GM19467 (cell line): ENCODE data around the gene A4GALT.

ENCODE experiments used
- ATAC-seq: cut with Tn5 transposase; IDR thresholded peaks from one replicate; pipeline ENCODE4 v1.9.1; 2021; ENCODE audit warnings: mild to moderate bottlenecking, moderate library complexity; ENCODE audit not compliant: unreplicated experiment

Gene A4GALT

DNA sequence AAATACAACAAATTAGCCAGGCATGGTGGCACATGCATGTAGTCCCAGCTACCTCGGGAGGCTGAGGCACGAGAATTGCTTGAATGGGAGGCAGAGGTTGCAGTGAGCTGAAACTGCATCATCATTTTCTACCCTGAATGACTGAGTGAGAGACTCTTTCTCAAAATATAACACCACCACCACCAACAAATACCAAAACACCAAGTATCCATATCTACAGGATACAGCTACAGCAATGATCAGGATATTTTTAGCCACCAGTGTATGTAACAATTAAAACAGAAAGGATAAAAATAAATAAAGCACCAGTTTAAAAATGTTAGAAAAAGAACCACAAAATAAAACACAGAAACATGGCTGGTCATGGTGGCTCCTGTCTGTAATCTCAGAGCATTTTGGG is 13.2 kb downstream of the A4GALT start:
- ATAC-seq: no peak

GRCh38 chr22:42704896-42705295 is 15.8 kb downstream of the A4GALT start:
- no peak for ATAC-seq

DNA sequence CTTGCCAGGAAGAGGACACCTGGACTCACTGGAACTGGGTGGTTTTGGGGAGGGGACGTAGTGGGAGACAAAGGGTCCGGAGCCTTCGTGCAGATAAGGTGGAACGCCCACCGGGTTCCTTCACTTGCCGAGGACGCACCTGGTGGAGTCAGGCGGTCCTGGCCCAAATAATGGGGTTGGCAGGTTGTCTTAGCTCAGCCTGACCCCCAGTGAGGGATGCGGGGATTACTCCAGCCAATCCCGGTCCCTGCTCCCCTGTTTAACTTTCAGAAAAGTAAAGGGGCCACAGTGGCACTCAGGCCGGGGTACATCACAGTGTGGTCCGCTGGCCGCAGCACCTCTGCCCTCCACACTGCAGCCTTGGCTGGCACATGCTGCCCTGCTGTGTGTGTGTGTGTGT is 18.0 kb downstream of the A4GALT start:
- no peak for ATAC-seq

DNA sequence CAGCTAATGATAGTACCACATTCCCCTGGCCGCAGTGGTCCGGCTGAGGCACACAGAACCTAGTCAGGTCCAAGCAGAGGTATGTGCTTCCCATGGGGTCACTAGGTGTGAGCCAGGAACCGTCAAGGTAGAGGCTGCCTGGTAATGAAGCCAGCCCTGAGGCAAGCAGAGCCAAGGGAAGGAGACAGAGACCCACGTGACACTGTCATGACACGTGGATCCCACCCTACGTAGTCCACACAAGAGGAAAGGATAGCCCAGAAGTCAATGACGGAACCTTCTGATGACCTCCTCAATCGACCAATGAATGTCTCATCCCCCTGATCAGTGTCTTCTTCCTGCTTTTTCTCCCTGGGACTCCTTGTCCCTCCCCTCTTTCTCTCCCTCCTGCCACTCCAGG is 19.0 kb downstream of the A4GALT start:
- no peak for ATAC-seq

DNA sequence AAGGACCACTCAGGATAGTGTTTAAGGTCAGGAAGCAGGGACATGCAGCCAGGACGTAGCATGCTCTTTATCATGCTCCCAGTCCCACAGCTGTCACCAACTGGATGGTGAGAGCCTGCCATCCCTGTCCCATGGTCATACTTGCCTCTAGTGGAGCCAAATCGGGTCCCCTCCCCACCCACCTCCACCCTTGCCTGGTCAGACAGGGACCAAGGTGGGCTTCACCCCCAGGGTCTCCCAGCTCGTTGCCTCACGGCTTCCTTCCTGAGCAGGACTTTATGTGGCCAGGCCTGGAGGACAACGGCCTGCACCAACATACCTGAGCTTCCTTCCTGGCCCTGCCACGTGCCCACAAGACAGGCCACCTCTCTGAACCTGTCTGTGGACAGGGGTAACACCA is 19.8 kb downstream of the A4GALT start:
- no peak for ATAC-seq

DNA sequence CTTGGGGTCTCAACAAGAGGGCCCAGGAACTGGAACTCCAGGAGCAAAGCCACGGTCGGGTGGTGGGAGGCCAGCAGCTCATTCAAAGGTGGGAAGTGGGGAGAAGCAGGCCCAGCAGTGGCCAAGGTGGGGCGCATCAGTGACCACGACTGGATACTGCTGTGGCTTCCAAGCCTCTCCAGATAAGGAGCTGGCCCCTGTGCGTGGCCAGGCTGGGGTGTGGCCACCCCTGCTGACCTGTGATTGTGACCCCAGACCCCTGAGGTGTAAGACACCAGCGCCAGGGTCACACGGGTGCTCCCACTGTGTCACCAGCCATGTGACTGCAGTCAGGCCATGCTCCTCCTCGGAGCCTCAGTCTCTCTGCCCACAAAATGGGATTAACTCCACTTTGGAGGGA is 20.3 kb downstream of the A4GALT start:
- no peak for ATAC-seq

DNA sequence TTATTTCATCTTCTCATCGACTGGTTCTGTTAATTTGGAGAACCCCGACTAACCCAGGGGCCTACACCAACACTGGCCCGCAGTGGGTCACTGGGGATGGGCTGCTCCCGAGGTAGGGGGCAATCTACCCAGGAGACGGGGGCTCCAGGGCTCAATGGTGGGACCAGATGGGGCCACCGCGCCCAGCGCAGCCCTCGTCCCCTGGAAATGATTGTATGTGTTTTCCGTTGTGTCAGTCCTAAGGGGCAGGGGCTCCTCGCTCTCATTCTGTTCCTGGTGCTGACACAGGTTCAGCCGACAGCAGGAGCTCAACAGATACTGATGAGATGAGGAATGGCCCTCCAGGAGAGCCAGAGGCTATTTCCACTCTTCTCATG is 20.7 kb downstream of the A4GALT start:
- no peak for ATAC-seq

- ATAC-seq: no peak
These were observed 21.2 kb downstream of the A4GALT start for GRCh38 chr22:42699281-42699975.

DNA sequence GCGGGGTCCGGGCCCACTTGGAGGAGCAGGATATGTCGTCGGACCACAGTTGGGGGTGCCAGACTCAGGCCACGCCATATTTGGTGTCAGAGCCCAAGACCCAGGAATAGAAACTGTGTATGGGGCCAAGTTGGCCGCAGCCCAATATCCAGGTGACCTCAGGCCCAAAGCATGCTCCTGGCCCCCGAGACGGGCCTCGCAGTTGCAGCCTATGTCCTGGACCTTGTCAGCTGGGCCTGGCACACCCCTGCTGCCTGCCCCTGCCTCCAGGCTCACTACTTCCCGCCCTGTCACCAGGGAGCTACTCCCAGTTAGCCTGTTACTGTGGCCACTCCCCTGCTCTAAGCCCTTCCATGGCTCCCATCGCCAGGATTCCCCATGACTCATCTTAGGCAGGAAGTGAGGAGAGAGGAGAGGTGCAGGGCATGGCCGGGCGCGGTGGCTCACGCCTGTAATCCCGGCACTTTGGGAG is 23.1 kb downstream of the A4GALT start:
- ATAC-seq: no peak

- no peak for ATAC-seq
These were observed 24.2 kb downstream of the A4GALT start for GRCh38 chr22:42696331-42696967.

DNA sequence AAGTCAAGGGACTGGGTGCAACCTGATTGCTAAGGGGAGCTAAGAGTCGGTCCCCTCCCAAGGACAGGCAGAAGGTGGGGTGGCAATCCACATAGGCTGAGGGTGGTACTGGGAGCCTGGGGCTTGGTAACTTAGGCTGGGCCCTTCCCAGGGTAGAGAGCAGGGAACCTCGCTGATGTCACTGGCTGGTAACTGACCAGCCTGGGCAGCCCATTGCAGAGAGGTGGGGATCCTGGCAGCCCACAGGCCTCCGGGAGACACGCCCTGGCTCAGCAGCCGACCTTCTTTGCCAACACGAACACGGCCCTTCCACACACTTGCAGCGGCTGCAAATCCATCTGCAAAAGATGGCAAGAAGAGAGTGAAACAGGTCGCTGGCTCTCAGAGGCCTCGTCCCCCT is 25.4 kb downstream of the A4GALT start:
- ATAC-seq: no peak

DNA sequence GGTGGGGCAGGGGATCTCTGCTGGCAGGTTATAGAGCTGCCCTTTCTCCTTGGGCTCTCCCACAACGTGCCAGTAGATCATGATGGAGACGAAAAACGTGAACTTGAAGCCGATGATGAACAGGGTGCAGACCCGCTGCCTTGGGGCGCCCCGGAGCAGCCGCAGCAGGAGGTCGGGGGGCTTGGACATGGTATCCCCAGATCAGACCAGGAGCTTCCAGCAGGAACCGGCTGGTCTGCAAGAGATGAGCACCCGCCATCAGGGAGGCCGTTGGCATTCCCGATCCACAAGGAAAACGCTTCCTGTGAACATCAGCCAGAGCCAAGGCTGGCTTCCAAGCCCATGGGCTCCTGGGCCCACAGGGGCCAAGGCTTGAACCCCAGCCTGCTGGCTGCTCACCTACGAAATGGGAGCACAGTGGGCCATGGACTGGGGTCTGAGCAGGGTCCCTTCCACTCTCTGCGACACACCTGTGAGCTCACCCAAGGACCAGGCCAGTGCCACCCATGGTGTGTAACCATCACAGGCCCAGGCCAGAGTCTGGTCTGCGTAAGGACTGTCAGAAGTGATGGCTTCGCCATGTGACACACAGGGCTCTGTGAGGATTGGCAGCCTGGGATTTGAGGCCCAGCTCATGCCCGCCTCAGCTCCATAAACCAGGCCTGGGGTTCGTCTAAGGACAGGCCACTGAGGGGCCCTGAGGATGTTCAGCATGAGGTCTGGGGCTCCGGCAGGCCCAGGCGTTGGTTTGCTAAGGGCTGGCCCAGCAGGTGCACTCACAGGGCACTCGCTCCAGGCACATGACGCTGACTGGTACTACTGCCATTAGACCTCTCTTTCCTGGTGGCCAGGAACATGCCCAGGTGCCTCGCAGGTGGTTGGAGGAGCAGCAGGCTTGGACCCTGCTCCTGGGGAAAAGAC is 26.6 kb downstream of the A4GALT start:
- ATAC-seq: no peak

DNA sequence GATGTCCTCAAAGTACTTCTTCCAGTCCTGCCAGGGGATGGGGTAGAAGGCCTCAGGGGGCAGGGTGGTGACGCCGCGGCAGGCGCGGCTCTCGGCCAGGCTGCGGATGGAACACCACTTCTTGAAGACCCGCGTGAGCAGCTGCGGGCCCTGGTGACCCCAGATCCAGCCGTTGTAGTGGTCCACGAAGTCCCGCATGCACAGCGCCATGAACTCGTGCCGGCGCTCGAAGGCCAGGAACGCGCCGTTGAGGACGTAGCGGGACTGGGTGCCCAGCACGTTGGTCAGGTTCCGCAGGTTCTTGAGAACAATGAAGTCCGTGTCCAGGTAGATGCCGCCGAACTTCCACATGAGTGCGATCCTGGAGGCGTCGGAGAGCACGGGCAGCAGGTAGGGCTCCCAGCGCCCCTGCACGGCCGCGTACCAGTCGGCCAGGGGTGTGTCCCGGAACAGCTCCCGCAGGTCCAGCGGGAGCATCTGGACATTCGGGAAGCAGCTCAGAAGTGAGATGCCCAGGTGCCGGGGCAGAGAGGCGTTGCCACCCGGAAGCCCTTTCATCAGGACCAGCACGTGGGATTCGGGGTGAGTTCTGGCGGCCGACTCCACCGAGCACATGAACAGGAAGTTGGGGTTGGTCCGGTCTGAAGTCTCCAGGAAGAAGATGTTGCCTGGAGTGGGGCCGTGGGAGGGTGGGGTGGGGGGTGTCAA is 27.5 kb downstream of the A4GALT start:
- no peak for ATAC-seq

GRCh38 chr22:42692239-42693054 is 28.2 kb downstream of the A4GALT start:
- no peak for ATAC-seq

GRCh38 chr22:42691440-42691839 is 29.2 kb downstream of the A4GALT start:
- ATAC-seq: no peak

- ATAC-seq: no peak
These were observed 32.1 kb downstream of the A4GALT start for GRCh38 chr22:42688241-42689211.

GRCh38 chr22:42686756-42687491 is 33.7 kb downstream of the A4GALT start:
- no peak for ATAC-seq

DNA sequence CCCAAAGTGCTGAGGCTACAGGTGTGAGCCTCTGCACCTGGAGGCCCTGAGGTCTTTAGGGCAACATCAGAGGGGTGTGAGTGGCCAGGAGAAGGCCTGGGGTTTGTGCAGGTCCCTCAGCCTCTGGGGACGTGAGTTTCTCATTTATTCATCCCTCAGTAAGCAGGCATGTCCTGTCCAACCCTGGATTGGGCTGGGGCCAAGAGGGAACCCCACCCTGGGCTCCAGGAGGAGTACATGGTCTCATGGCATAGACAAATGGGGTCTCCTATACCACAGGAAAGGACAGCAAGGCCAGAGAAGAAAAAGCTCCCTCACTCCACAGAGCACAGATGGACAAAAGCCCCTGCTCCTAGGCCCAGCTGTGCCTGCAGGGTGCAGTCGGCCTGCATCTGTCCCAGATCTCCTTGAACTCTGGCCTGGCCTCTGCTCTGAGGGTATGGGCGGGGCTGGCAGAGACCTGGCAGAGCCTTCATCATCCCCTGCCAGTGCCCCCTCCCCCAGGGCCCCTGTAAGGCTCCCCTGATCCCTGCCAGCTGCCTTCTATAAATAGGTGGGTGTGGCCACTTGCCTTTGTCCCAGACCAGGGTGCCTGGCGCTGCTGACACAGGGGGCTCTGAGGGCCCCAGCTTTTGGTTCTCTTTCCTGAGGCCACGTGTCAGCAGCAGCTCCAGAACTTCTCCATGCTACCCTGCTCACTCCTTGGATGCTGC is 34.6 kb downstream of the A4GALT start:
- no peak for ATAC-seq
